ENCODE measurements around the gene TFDP1.

Gene TFDP1

GRCh38 chr13:113669231-113669754 is 84.7 kb downstream of the TFDP1 start:
- no peak for DNase-seq

- DNase-seq = no peak
Observed at GRCh38 chr13:113669755-113670341, 85.3 kb downstream of the TFDP1 start.

DNA sequence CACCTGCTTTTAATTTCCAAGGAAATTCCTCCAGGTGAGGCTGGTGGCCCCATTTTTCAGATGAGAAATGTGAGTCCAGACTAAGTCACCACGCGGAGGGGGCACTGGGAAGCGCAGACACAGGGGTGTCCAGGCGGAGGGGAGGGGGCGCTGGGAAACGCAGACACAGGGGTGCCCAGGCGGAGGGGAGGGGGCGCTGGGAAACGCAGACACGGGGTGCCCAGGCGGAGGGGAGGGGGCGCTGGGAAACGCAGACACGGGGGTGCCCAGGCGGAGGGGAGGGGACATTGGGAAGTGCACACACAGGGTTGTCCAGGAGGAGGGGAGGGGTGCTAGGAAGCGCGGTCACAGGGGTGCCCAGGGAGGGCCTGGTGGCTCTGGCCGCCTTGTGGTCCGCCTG is 86.0 kb downstream of the TFDP1 start:
- no peak for DNase-seq

- DNase-seq = no peak
Observed at GRCh38 chr13:113671066-113672001, 86.8 kb downstream of the TFDP1 start.

DNA sequence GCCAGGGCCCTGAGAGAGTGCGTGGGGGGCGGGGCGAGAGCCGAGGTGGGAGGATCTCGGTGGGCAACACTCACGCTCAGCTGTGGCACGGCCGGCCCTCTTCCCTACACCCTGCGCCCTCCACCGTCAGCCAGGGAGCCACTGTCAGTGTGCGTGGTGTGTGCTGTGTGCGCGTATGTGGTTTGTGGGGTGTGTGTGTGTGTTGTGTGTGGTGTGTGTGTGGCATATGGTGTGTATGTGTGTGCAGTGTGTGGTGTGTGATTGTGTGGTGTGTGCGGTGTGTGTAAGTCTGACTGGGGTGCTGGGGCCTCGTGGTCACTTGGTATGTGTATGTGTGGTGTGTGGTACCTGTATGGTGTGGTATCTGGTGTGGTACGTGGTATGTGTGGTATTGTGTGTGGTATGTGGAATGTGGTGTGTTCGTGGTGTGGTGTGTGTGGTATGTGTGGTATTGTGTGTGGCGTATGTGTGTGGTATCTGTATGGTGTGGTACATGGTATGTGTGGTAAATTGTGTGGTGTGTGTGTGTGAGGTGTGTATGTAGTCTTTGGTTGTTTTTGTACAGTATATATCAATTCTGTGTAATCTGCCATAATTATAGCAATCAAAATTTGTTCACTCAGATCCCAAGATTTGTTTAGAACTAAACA is 87.6 kb downstream of the TFDP1 start:
- no peak for DNase-seq

All from NCI-H1092 treated with DMSO at 0.1 percent for 48 hours (cell line).